ENCODE measurements around the gene TNK2.
"Not testable (repeated sequence)": the region's sequence is repeated elsewhere in the genome, so short reads cannot be mapped to it uniquely, and the experiment has no call there.

The TNK2 gene

GRCh38 chr3:195883160-195883559 is 25.2 kb downstream of the TNK2 start:
- DNase-seq = no peak

GRCh38 chr3:195882002-195882441 is 26.3 kb downstream of the TNK2 start:
- no peak for DNase-seq

GRCh38 chr3:195881276-195881988 is 26.9 kb downstream of the TNK2 start:
- no peak for DNase-seq

GRCh38 chr3:195880037-195880431 is 28.3 kb downstream of the TNK2 start:
- DNase-seq = no peak

- no peak for DNase-seq
Measured at GRCh38 chr3:195879416-195880036, 28.8 kb downstream of the TNK2 start.

- no peak for DNase-seq
Measured at GRCh38 chr3:195878424-195879274, 29.7 kb downstream of the TNK2 start.

GRCh38 chr3:195877767-195878423 is 30.5 kb downstream of the TNK2 start:
- DNase-seq = no peak

GRCh38 chr3:195877136-195877715 is 31.1 kb downstream of the TNK2 start:
- no peak for DNase-seq

GRCh38 chr3:195876297-195877064 is 31.9 kb downstream of the TNK2 start:
- DNase-seq = no peak

- DNase-seq = no peak
Measured at GRCh38 chr3:195875482-195876236, 32.7 kb downstream of the TNK2 start.

- DNase-seq = no peak
Measured at GRCh38 chr3:195873971-195874370, 34.4 kb downstream of the TNK2 start.

- no peak for DNase-seq
Measured at GRCh38 chr3:195873281-195873887, 35.0 kb downstream of the TNK2 start.

GRCh38 chr3:195872800-195873199 is 35.6 kb downstream of the TNK2 start:
- no peak for DNase-seq

GRCh38 chr3:195872097-195872496 is 36.3 kb downstream of the TNK2 start:
- no peak for DNase-seq

GRCh38 chr3:195871686-195872085 is 36.7 kb downstream of the TNK2 start:
- not testable (repeated sequence) for DNase-seq

GRCh38 chr3:195870937-195871336 is 37.4 kb downstream of the TNK2 start:
- DNase-seq = no peak

GRCh38 chr3:195870442-195870841 is 37.9 kb downstream of the TNK2 start:
- DNase-seq = no peak

GRCh38 chr3:195869413-195870001 is 38.8 kb downstream of the TNK2 start:
- DNase-seq = no peak

GRCh38 chr3:195868866-195869412 is 39.4 kb downstream of the TNK2 start:
- DNase-seq = no peak

GRCh38 chr3:195868336-195868865 is 40.0 kb downstream of the TNK2 start:
- no peak for DNase-seq
